HUES64 (cell line): ENCODE measurements around the gene ATG16L1.

Source experiments
- H3K27ac ChIP-seq: 2 replicates; pipeline ENCODE4 v1.7.0; 2013; ENCODE audit warnings: low read depth, low read length, inconsistent platforms
- H3K27me3 ChIP-seq: 2 replicates; pipeline ENCODE4 v1.6.1; 2013; ENCODE audit warnings: mild to moderate bottlenecking, low read length; ENCODE audit not compliant: insufficient read depth
- H3K36me3 ChIP-seq: 2 replicates; pipeline ENCODE4 v1.6.1; 2013; ENCODE audit warnings: mild to moderate bottlenecking, low read length; ENCODE audit not compliant: insufficient read depth
- H3K4me1 ChIP-seq: 2 replicates; pipeline ENCODE4 v1.6.1; 2013; ENCODE audit warnings: mild to moderate bottlenecking, low read length, moderate library complexity; ENCODE audit not compliant: insufficient read depth
- H3K4me3 ChIP-seq: 2 replicates; pipeline ENCODE4 v1.5.1; 2013; ENCODE audit warnings: mild to moderate bottlenecking, low read length, moderate library complexity
- H3K9ac ChIP-seq: 2 replicates; pipeline ENCODE4 v1.6.1; 2013; ENCODE audit warnings: mild to moderate bottlenecking, low read depth, low read length
- H3K9me3 ChIP-seq: 2 replicates; pipeline ENCODE4 v1.6.1; 2013; ENCODE audit warnings: low read depth, low read length; ENCODE audit not compliant: insufficient read depth
- WGBS: fragments of 150-250, 120-280 bp; methylation state at CpG from one replicate; pipeline ENCODE4 v1.1.7; 2013; ENCODE audit warnings: missing lambda C conversion rate; 5-methylcytosine and 5-hydroxymethylcytosine counted together

Gene ATG16L1

DNA sequence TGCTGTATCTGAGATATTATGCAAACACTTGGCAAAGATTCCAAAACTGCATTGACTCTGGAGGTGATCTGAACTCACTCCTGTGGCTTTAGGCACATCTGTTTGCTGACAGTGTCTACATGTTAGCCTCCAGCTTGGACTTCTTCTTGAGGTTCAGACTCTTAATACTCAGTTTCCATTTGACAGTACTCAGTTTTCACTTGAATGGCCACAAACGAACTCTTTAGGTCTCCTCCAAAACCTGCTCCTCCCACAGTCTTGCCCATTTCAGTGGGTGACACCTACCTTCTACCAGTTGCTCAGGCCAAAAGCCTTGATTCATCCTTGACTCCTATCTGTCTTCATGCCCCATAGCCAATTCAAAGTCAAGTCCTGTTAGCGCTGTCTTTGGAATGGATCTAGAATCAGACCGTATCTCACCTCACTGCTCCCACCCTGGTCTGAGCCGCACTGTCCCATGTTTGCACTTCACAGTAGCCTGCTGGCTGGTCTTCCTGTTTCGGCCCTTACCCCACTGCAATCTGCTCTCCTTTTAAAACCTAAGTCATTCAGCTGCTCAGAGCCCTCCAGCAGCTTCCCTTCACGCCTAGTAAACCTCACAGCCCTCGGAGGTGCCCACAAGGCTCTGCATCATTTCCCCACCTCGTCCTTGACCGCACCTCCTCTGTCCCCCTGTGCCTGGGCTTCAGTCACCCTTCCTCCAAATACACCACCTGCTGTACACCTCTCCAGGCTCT is 10.5 kb downstream of the ATG16L1 start:
- Histone ChIP-seq H3K27me3 (no peaks in the 10 kb centered on the region), H3K27ac (no peak overlapping the region), H3K9ac (no peak overlapping the region), H3K36me3 (peaks cover 94% of the 10 kb centered on the region), H3K4me3 (no peak overlapping the region), H3K4me1 (no peaks in the 10 kb centered on the region), H3K9me3 (no peaks in the 10 kb centered on the region)
- WGBS: 92% methylated on average over 9 of the region's 9 CpGs

- H3K4me3 ChIP-seq: no peak overlapping the region
- no peaks in the 10 kb centered on the region for H3K4me1 ChIP-seq
- no peaks in the 10 kb centered on the region for H3K27me3 ChIP-seq
- no peaks in the 10 kb centered on the region for H3K9me3 ChIP-seq
- H3K27ac ChIP-seq: no peak overlapping the region
- H3K36me3 ChIP-seq: peaks cover 92% of the 10 kb centered on the region
- H3K9ac ChIP-seq: no peak overlapping the region
- 93% methylated on average over 5 of the region's 5 CpGs for WGBS
These were observed 11.1 kb downstream of the ATG16L1 start for GRCh38 chr2:233262562-233262961.

GRCh38 chr2:233263045-233263570 is 11.6 kb downstream of the ATG16L1 start:
- Histone ChIP-seq H3K27me3 (no peaks in the 10 kb centered on the region), H3K4me1 (no peaks in the 10 kb centered on the region), H3K9ac (no peak overlapping the region), H3K27ac (no peak overlapping the region), H3K9me3 (no peaks in the 10 kb centered on the region), H3K36me3 (peaks cover 93% of the 10 kb centered on the region), H3K4me3 (no peak overlapping the region)
- WGBS: 95% methylated on average over 6 of the region's 6 CpGs

DNA sequence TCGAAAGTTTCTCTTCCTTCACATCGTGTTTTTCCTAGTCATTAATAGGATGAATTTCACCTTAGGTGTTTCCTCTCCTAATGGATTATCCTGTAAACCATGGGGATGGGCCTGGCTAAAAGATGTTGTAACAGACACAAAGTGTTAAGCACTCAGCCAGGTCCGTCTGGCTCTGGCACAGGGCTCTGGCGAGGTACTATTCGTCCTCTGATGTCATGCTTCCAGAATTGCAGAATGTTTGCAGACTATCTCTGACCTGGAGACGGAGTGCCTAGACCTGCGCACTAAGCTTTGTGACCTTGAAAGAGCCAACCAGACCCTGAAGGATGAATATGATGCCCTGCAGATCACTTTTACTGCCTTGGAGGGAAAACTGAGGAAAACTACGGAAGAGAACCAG is 13.2 kb downstream of the ATG16L1 start:
- H3K4me3 ChIP-seq: no peak overlapping the region
- 91% methylated on average over 8 of the region's 8 CpGs for WGBS
- no peaks in the 10 kb centered on the region for H3K27me3 ChIP-seq
- H3K9ac ChIP-seq: no peak overlapping the region
- no peaks in the 10 kb centered on the region for H3K4me1 ChIP-seq
- no peak overlapping the region for H3K27ac ChIP-seq
- peaks cover 93% of the 10 kb centered on the region for H3K36me3 ChIP-seq
- no peaks in the 10 kb centered on the region for H3K9me3 ChIP-seq

DNA sequence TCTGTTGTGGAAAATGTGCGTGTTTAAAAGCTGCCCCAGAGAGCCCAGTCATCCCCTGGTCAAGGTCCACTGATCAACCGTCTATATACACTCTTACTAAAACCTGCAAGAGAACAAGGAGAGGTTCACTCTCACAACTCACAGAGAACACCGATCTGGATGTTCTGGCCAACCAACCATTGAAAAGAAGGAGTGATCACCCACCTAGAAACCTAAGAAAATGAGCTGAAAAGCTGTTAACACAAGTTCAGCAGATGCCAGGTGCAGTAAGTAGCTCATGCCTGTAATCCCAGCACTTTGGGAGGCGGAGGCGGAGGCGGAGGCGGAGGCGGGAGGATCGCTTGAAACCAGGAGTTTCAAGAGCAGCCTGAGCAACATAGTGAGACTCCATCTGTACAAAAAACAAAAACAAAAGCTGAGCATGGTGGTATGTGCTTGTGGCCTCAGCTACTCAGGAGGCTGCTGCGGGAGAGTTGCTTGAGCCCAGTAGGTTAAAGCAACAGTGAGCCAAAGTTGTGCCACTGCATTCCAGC is 14.5 kb downstream of the ATG16L1 start:
- H3K27ac ChIP-seq: no peak overlapping the region
- no peaks in the 10 kb centered on the region for H3K27me3 ChIP-seq
- 95% methylated on average over 10 of the region's 10 CpGs for WGBS
- peaks cover 95% of the 10 kb centered on the region for H3K36me3 ChIP-seq
- no peak overlapping the region for H3K4me3 ChIP-seq
- H3K9ac ChIP-seq: no peak overlapping the region
- no peaks in the 10 kb centered on the region for H3K4me1 ChIP-seq
- H3K9me3 ChIP-seq: no peaks in the 10 kb centered on the region

DNA sequence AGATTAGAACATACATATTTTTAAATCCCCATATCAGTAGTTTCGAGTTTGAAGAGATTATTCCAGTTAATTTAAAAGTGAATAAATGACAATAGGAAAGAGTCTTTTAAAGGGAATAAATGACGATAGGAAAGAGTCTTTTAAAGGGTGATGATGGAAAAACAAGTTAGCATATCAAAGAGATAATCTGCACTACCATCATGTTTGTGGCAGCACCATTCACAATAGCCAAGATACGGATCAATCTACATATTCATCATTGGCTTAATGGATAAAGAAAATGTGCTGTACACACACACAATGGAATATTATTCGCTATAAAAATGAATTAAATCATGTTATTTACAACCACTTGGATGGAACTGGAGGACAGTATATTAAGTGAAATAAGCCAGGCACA is 15.0 kb downstream of the ATG16L1 start:
- Histone ChIP-seq H3K9ac (no peak overlapping the region), H3K27ac (no peak overlapping the region), H3K36me3 (peaks cover 94% of the 10 kb centered on the region), H3K4me1 (no peaks in the 10 kb centered on the region), H3K4me3 (no peak overlapping the region), H3K9me3 (no peaks in the 10 kb centered on the region), H3K27me3 (no peaks in the 10 kb centered on the region)
- 100% methylated on average over 3 of the region's 4 CpGs for WGBS

- H3K4me1 ChIP-seq: no peaks in the 10 kb centered on the region
- peaks cover 94% of the 10 kb centered on the region for H3K36me3 ChIP-seq
- H3K27ac ChIP-seq: no peak overlapping the region
- H3K27me3 ChIP-seq: no peaks in the 10 kb centered on the region
- 96% methylated on average over 5 of the region's 6 CpGs for WGBS
- H3K4me3 ChIP-seq: no peak overlapping the region
- H3K9ac ChIP-seq: no peak overlapping the region
- no peaks in the 10 kb centered on the region for H3K9me3 ChIP-seq
These were observed 16.2 kb downstream of the ATG16L1 start for GRCh38 chr2:233267516-233268245.

- Histone ChIP-seq H3K27me3 (no peaks in the 10 kb centered on the region), H3K9ac (no peak overlapping the region), H3K4me3 (no peak overlapping the region), H3K4me1 (no peaks in the 10 kb centered on the region), H3K27ac (no peak overlapping the region), H3K36me3 (peaks cover 94% of the 10 kb centered on the region), H3K9me3 (no peaks in the 10 kb centered on the region)
- WGBS: 96% methylated on average over 4 of the region's 5 CpGs
These were observed 18.9 kb downstream of the ATG16L1 start for GRCh38 chr2:233270366-233270765.

- Histone ChIP-seq H3K27me3 (no peaks in the 10 kb centered on the region), H3K9me3 (no peaks in the 10 kb centered on the region), H3K4me3 (no peak overlapping the region), H3K36me3 (peaks cover 95% of the 10 kb centered on the region), H3K4me1 (no peaks in the 10 kb centered on the region), H3K9ac (no peak overlapping the region), H3K27ac (no peak overlapping the region)
- 92% methylated on average over 3 of the region's 4 CpGs for WGBS
These were observed 19.5 kb downstream of the ATG16L1 start for GRCh38 chr2:233270951-233271350.

GRCh38 chr2:233271693-233272092 is 20.2 kb downstream of the ATG16L1 start:
- Histone ChIP-seq H3K9ac (no peak overlapping the region), H3K27me3 (no peaks in the 10 kb centered on the region), H3K4me3 (no peak overlapping the region), H3K9me3 (no peaks in the 10 kb centered on the region), H3K27ac (no peak overlapping the region), H3K36me3 (peaks cover 95% of the 10 kb centered on the region), H3K4me1 (no peaks in the 10 kb centered on the region)
- 94% methylated on average over 2 of the region's 2 CpGs for WGBS

DNA sequence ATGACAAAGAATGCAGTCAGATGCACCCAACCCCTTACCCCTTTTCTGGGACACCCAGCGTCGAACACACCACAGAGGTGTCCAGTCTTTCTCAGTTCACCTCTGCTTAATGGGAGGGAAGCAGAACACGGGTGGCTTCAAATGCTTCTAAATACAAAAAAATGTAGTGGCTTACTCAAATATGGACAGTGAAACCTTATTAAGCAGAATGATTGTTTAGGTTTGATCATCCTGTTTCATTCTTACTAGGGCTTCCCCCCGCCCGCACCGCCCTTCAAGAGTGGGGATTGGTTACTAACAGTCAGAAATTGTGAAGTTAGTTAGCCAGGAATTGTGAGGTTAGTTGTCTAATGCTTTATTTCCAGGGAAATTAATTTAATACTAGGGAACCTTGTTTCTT is 21.6 kb downstream of the ATG16L1 start:
- no peaks in the 10 kb centered on the region for H3K4me1 ChIP-seq
- WGBS: 92% methylated on average over 6 of the region's 6 CpGs
- no peaks in the 10 kb centered on the region for H3K9me3 ChIP-seq
- H3K36me3 ChIP-seq: peaks cover 98% of the 10 kb centered on the region
- no peaks in the 10 kb centered on the region for H3K27me3 ChIP-seq
- H3K9ac ChIP-seq: no peak overlapping the region
- no peak overlapping the region for H3K4me3 ChIP-seq
- H3K27ac ChIP-seq: no peak overlapping the region
